HepG2 (cell line): Measurements from ENCODE around the gene BTBD7. TPM values are rescaled to one million over a fixed set of nuclear protein-coding genes. Genes with fewer than 3 reads are reported as not detected.

Experiments
- CCAR2 ChIP-seq: fragments of 200-400 bp; formaldehyde crosslinking; optimal IDR thresholded peaks from 2 replicates; pipeline ENCODE3; 2018; ENCODE audit warnings: low read depth, mild to moderate bottlenecking, low read length, moderate library complexity
- HNRNPH1 ChIP-seq: fragments of 200-400 bp; formaldehyde crosslinking; optimal IDR thresholded peaks from 2 replicates; pipeline ENCODE3; 2017; ENCODE audit warnings: mild to moderate bottlenecking, low read depth, low read length
- KDM1A ChIP-seq: IDR thresholded peaks from 2 replicates; pipeline ENCODE4 v1.6.1; 2016; ENCODE audit warnings: missing compliant biosample characterization
- MAFF ChIP-seq: IDR thresholded peaks from 2 replicates; pipeline ENCODE4 v1.6.1; 2011; ENCODE audit warnings: low read depth, low read length, improper control_type of control experiment
- MTA3 ChIP-seq: sonication (generic); formaldehyde crosslinking; IDR thresholded peaks from 2 replicates; pipeline ENCODE4 v1.4.0; 2020; ENCODE audit warnings: missing genetic modification reagents
- NCOA1 ChIP-seq: sonication (generic); formaldehyde crosslinking; IDR thresholded peaks from 2 replicates; pipeline ENCODE4 v1.9.0; 2021; ENCODE audit warnings: missing genetic modification reagents
- NCOR1 ChIP-seq: fragments of 200-600 bp; sonication (generic); IDR thresholded peaks from 2 replicates; pipeline ENCODE4 v1.7.0; 2017; ENCODE audit warnings: antibody characterized with exemption, low read length, borderline replicate concordance
- SAP130 ChIP-seq: IDR thresholded peaks from 2 replicates; pipeline ENCODE4 v1.6.1; 2016; ENCODE audit warnings: low read depth
- SMARCC2 ChIP-seq: fragments of 450-650 bp; IDR thresholded peaks from 2 replicates; pipeline ENCODE4 v1.6.1; 2017; ENCODE audit warnings: antibody characterized with exemption, mild to moderate bottlenecking
- SP1 ChIP-seq, 2 experiments: fragments of 450-650 bp in 1 of 2; sonication (generic) in 1 of 2; formaldehyde crosslinking in 1 of 2; IDR thresholded peaks; 2 replicates each; pipeline versions ENCODE4 v1.4.0 to v1.6.1; 2016 to 2020; ENCODE audit warnings: missing genetic modification reagents in 1 of 2
- ZBTB38 ChIP-seq: sonication (generic); formaldehyde crosslinking; IDR thresholded peaks from 2 replicates; pipeline ENCODE4 v1.5.1; 2020; ENCODE audit warnings: mild to moderate bottlenecking, missing genetic modification reagents
- ZNF224 ChIP-seq: sonication (generic); formaldehyde crosslinking; IDR thresholded peaks from 2 replicates; pipeline ENCODE4 v1.5.0; 2020; ENCODE audit warnings: mild to moderate bottlenecking, missing genetic modification reagents
- ZNF235 ChIP-seq: sonication (generic); formaldehyde crosslinking; IDR thresholded peaks from 2 replicates; pipeline ENCODE4 v1.8.1; 2023; ENCODE audit warnings: mild to moderate bottlenecking, missing genetic modification reagents, borderline replicate concordance
- ZNF468 ChIP-seq: sonication (generic); formaldehyde crosslinking; IDR thresholded peaks from 2 replicates; pipeline ENCODE4 v1.8.0; 2022; ENCODE audit warnings: mild to moderate bottlenecking, moderate library complexity, missing genetic modification reagents
- ZNF543 ChIP-seq: sonication (generic); formaldehyde crosslinking; IDR thresholded peaks from 2 replicates; pipeline ENCODE4 v1.4.0; 2020; ENCODE audit warnings: mild to moderate bottlenecking, missing genetic modification reagents
- ZNF570 ChIP-seq: sonication (generic); formaldehyde crosslinking; IDR thresholded peaks from 2 replicates; pipeline ENCODE4 v1.4.0; 2020; ENCODE audit warnings: mild to moderate bottlenecking, missing genetic modification reagents, borderline replicate concordance
- ZSCAN20 ChIP-seq: sonication (generic); formaldehyde crosslinking; IDR thresholded peaks from 2 replicates; pipeline ENCODE4 v1.4.0; 2020; ENCODE audit warnings: missing genetic modification reagents, mild to moderate bottlenecking, borderline replicate concordance
- polyA plus RNA-seq, 8 experiments: library from polyadenylated mRNA; depleted of rRNA in 3 of 8; stranded (reverse) in 7 of 8; unstranded in 1 of 8; fragments of >200 nt; fragmentation: Illumina TruSeq in 4 of 8; extraction: Trizol in 4 of 8; gene quantifications; 2 replicates each; pipeline versions ENCODE4 v1.2.1 to v1.2.3, GENCODE V29; 2011 to 2016; ENCODE audit warnings: low read depth in 4 of 8, missing spikeins in 1 of 8, mixed read lengths in 1 of 8; ENCODE audit not compliant: insufficient read depth in 1 of 8
- total RNA-seq, 5 experiments: library from RNA; depleted of rRNA; stranded (reverse); fragments of >200 nt; fragmentation: Illumina TruSeq; extraction: Trizol; gene quantifications; 2 replicates each; pipeline ENCODE4 v1.2.3, GENCODE V29; 2016; ENCODE audit warnings: low read depth in 1 of 5
- TF ChIP-seq, protein P1 (sequence below): sonication (generic); formaldehyde crosslinking; IDR thresholded peaks from 2 replicates; pipeline ENCODE4 v1.5.0; 2020; ENCODE audit warnings: mild to moderate bottlenecking, missing genetic modification reagents, borderline replicate concordance
- TF ChIP-seq, protein P2 (sequence below): IDR thresholded peaks from 2 replicates; pipeline ENCODE4 v1.6.1; 2012; ENCODE audit warnings: low read depth, low read length, improper control_type of control experiment
- TF ChIP-seq, protein P3 (sequence below): sonication (generic); formaldehyde crosslinking; IDR thresholded peaks from 2 replicates; pipeline ENCODE4 v1.5.1; 2020; ENCODE audit warnings: mild to moderate bottlenecking, missing genetic modification reagents, moderate library complexity
- TF ChIP-seq, protein P4 (sequence below): sonication (generic); formaldehyde crosslinking; IDR thresholded peaks from 2 replicates; pipeline ENCODE4 v1.5.0; 2020; ENCODE audit warnings: missing genetic modification reagents

The BTBD7 gene
- total and polyA plus RNA-seq, 2 of the 13 experiments (the other 11 are each of a cell fraction or from before 2014, with no cell fraction given): 11.6 to 15.2 TPM

DNA sequence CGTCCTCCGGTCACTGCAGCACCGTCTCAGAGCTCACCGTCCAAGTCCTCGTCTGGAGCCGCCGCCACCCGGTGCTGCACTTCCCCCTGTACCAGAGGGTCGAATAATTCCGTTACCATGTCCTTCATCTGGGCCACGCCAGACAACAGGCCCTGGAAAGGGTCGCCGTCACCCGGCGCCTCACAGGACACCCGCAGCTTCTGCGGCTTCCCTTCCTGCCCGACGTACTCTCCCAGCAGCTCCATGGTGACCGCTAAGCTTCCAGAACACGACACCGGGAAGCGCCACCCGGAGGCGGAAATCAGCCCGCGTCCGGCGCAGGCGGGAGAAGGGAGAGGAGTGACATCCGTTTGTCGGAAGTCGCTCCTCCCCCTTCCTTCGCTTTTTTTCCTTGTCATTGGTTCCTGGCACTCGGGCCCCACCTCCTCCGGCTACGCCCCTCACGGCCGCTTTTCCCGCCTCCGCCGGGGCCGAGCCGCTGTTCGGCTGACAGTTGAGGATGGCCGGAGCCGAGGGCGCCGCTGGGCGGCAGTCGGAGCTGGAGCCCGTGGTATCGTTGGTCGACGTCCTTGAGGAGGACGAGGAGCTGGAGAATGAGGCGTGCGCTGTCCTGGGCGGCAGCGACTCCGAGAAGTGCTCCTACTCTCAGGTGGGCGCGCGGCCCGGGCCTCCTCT, 125.9 kb downstream of the BTBD7 start, which contains the start of the genes GON7 and UBR7 (continued):
- no peak for TF ChIP-seq SP1 (IDR thresholded peaks at IDR 0.05)
- TF ChIP-seq SP1 (CRISPR knock-in tag; IDR thresholded peaks at IDR 0.05): peak; percentile 86
- TF ChIP-seq NCOA1 (CRISPR knock-in tag): no peak
- TF ChIP-seq ZNF224 (CRISPR knock-in tag): no peak
- no peak for TF ChIP-seq MAFF
- peak; percentile 71; the same call in 1 of the 2 replicates for TF ChIP-seq ZNF543 (CRISPR knock-in tag)
- peak; percentile 98 for TF ChIP-seq SAP130 (CRISPR knock-in tag)
- no peak for TF ChIP-seq HNRNPH1
- TF ChIP-seq ZSCAN20 (CRISPR knock-in tag): no peak
- TF ChIP-seq ZNF468 (CRISPR knock-in tag): no peak
- TF ChIP-seq, protein P1, sequence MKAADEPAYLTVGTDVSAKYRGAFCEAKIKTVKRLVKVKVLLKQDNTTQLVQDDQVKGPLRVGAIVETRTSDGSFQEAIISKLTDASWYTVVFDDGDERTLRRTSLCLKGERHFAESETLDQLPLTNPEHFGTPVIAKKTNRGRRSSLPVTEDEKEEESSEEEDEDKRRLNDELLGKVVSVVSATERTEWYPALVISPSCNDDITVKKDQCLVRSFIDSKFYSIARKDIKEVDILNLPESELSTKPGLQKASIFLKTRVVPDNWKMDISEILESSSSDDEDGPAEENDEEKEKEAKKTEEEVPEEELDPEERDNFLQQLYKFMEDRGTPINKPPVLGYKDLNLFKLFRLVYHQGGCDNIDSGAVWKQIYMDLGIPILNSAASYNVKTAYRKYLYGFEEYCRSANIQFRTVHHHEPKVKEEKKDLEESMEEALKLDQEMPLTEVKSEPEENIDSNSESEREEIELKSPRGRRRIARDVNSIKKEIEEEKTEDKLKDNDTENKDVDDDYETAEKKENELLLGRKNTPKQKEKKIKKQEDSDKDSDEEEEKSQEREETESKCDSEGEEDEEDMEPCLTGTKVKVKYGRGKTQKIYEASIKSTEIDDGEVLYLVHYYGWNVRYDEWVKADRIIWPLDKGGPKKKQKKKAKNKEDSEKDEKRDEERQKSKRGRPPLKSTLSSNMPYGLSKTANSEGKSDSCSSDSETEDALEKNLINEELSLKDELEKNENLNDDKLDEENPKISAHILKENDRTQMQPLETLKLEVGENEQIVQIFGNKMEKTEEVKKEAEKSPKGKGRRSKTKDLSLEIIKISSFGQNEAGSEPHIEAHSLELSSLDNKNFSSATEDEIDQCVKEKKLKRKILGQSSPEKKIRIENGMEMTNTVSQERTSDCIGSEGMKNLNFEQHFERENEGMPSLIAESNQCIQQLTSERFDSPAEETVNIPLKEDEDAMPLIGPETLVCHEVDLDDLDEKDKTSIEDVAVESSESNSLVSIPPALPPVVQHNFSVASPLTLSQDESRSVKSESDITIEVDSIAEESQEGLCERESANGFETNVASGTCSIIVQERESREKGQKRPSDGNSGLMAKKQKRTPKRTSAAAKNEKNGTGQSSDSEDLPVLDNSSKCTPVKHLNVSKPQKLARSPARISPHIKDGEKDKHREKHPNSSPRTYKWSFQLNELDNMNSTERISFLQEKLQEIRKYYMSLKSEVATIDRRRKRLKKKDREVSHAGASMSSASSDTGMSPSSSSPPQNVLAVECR (CRISPR knock-in tag): peak; percentile 97
- TF ChIP-seq, protein P2, sequence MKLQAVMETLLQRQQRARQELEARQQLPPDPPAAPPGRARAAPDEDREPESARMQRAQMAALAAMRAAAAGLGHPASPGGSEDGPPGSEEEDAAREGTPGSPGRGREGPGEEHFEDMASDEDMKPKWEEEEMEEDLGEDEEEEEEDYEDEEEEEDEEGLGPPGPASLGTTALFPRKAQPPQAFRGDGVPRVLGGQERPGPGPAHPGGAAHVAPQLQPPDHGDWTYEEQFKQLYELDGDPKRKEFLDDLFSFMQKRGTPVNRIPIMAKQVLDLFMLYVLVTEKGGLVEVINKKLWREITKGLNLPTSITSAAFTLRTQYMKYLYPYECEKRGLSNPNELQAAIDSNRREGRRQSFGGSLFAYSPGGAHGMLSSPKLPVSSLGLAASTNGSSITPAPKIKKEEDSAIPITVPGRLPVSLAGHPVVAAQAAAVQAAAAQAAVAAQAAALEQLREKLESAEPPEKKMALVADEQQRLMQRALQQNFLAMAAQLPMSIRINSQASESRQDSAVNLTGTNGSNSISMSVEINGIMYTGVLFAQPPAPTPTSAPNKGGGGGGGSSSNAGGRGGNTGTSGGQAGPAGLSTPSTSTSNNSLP: no peak
- no peak for TF ChIP-seq MTA3 (CRISPR knock-in tag)
- TF ChIP-seq ZNF235 (CRISPR knock-in tag): no peak
- TF ChIP-seq SMARCC2: no peak
- no peak for TF ChIP-seq CCAR2
- TF ChIP-seq, protein P3, sequence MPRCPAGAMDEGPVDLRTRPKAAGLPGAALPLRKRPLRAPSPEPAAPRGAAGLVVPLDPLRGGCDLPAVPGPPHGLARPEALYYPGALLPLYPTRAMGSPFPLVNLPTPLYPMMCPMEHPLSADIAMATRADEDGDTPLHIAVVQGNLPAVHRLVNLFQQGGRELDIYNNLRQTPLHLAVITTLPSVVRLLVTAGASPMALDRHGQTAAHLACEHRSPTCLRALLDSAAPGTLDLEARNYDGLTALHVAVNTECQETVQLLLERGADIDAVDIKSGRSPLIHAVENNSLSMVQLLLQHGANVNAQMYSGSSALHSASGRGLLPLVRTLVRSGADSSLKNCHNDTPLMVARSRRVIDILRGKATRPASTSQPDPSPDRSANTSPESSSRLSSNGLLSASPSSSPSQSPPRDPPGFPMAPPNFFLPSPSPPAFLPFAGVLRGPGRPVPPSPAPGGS (CRISPR knock-in tag): peak; percentile 78
- TF ChIP-seq KDM1A: no peak
- TF ChIP-seq, protein P4, sequence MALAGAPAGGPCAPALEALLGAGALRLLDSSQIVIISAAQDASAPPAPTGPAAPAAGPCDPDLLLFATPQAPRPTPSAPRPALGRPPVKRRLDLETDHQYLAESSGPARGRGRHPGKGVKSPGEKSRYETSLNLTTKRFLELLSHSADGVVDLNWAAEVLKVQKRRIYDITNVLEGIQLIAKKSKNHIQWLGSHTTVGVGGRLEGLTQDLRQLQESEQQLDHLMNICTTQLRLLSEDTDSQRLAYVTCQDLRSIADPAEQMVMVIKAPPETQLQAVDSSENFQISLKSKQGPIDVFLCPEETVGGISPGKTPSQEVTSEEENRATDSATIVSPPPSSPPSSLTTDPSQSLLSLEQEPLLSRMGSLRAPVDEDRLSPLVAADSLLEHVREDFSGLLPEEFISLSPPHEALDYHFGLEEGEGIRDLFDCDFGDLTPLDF (CRISPR knock-in tag): peak; percentile 94
- no peak for TF ChIP-seq NCOR1
- peak; percentile 77 for TF ChIP-seq ZBTB38 (CRISPR knock-in tag)
- TF ChIP-seq ZNF570: no peak
